HK-2 (cell line): ENCODE measurements around the gene C22orf23.

Source experiments
- DNase-seq: peaks from one replicate; pipeline ENCODE4 v3.0.0-alpha.2; 2018; ENCODE audit not compliant: unreplicated experiment

C22orf23 gene

DNA sequence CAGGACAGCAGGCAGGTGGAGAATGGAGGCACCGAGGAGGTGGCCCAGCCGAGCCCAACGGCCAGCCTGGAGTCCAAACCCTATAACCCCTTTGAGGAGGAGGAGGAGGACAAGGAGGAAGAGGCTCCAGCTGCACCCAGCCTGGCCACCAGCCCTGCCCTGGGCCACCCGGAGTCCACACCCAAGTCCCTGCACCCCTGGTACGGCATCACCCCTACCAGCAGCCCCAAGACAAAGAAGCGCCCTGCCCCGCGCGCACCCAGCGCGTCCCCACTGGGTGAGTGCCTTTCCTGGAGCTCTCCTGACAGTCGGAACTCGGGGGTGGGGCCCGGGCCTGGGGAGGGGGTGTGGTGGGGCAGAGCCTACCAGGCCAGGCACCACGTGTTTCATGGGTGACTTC lies 27.6 kb downstream of the C22orf23 start:
- no peak for DNase-seq

- no peak for DNase-seq
Measured at GRCh38 chr22:37925330-37925729, 28.1 kb downstream of the C22orf23 start.

DNA sequence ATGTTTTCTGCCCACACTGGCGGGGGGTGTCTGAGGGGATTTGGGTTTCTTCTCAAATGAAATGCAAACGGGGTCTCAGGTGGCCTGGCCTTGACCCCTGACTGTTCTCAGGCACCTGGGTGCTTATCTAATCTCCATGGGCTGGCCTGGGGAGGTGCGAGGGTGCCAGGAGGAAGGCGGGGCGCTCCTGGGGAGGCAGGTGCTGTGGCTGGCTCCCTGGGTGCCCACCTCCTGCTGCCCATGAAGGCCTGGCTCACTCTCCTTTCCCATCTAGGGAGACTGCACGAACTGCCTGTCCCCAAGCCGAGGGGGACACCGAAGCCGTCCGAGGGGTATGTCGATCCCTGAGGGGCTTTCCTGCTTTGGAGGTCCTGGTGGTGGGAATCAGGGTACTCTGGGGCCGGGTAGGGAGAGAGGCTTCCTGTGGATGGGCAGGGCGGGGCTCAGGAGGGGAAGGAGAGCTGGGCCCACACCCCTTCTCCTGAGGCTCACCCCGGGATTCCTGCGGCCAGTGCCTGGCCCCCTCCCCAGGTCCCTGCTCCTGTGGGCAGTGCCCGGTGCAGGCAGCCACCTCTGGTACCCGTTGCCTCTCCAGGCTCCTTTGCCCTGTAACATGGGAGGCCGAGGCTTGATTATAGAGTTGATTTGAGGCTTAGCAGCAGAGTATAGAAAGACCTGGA lies 28.9 kb downstream of the C22orf23 start:
- DNase-seq, result no peak

DNA sequence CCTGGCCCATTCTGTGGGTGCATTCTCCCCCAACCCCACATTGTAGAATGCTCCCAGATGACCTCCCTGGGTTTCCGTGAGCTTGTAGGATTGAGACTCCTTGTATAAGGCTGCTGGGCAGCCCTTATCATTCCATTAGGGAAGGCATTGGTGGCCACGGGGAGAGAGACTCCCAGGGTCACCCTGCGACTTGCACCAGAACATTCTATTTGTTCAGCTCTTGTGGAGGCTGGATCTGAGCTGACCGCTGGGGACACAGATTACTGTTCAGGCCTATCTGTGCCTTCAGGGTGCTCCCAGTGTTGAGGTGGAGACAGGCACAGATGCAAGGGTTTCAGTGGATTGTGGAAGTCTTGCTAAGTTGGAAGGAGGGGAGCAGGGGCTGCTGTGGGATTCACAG lies 29.5 kb downstream of the C22orf23 start:
- DNase-seq, result no peak

GRCh38 chr22:37922191-37922590 lies 31.2 kb downstream of the C22orf23 start:
- DNase-seq, result no peak

DNA sequence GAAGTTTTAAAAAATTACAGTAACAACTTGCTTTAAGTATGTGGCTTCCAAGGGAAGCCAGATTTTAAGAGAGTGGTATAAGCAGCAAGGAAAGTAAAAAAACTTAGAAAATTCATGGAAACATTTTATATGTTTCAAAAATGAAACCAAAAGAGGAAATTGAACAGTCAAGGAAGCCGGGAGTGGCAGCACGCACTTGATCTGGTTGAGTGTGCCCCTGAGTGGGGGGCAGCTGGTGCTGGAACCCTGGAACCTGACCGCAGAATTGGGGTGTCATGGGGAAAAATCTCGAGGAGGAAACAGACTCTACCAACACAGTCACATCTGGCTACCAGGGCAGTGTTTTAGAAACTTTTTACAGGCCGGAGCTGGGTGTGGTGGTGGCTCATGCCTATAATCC lies 33.3 kb downstream of the C22orf23 start:
- DNase-seq, result no peak

DNA sequence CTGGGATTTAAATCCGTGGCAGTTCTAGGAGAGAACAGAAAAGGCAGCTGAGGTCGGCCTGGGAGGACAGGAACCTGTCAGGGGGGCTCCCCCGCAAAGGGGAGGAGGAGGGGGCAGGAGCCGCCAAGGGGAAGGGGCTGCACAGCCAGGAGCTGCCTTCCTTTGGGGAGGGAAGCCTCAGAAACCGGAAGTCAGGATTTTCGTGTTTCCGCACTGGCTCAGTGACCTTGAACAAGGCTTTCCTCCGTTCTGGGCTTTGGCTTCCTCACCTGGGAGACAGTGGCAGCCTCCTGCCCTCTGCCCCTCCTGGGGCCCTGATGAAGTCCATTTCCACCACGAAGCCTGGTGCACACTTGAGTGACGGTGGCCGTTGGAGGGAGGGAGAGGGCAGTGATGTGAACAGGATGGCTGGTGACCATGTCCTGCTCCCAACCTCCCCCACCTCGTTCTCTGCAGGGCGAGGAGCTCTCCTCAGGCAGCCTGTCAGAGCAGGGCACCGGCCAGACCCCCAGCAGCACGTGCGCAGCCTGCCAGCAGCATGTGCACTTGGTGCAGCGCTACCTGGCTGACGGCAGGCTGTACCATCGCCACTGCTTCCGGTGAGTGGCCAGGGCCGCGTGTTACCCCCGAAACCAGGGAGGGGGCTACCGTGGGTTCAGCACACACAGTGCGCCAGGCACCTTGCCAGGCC lies 34.7 kb downstream of the C22orf23 start:
- no peak for DNase-seq

DNA sequence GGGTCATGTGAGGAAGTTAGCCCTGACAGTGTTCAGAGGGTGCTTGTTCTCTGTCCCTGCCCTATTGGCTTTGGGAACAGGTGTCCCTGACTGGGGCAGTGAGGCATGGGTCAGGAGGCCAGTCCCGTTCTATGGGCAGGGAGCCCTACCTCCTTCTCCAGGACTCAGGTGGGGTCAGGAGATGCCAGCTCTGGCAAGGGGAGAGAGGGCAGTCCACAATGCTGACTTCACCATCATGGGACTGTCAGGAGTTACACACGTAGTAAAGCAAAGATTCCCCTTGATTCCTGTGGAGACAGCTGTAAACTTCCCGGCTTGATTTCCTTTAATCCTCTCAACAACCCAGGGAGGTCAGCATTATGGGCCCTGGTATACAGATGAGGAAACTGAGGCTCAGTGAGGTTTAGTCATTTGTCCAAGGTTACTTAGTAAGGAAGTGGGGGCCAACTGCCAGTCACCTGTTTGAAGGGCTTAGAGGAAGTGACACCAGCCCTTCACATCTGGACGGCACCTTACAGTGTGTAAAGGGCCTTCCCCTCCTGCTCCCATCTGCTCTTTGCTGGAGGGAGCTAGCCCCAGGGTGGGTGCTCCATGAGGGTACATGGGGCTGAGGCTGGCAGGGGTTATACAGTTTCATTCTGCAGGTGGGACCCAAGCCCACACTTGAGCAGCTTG lies 35.4 kb downstream of the C22orf23 start:
- no peak for DNase-seq

GRCh38 chr22:37916311-37916710 lies 37.1 kb downstream of the C22orf23 start:
- no peak for DNase-seq

GRCh38 chr22:37913233-37913721 lies 40.1 kb downstream of the C22orf23 start:
- no peak for DNase-seq

DNA sequence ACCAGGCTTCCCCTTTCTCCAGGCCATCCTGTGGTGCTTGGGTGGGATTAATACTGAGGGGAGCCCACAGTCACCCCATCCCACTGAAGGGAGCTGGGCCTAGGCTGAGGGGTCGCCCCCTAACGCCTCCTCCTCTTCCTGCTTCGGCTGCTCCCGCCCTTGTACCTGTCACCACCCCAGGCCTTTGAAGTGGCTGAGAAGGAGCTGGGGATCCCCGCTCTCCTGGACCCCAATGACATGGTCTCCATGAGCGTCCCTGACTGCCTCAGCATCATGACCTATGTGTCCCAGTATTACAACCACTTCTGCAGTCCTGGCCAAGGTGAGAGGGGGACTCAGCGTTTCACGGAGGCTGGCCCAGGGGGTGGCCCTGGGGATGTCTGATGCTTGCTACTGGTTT lies 41.2 kb downstream of the C22orf23 start:
- DNase-seq, result no peak

DNA sequence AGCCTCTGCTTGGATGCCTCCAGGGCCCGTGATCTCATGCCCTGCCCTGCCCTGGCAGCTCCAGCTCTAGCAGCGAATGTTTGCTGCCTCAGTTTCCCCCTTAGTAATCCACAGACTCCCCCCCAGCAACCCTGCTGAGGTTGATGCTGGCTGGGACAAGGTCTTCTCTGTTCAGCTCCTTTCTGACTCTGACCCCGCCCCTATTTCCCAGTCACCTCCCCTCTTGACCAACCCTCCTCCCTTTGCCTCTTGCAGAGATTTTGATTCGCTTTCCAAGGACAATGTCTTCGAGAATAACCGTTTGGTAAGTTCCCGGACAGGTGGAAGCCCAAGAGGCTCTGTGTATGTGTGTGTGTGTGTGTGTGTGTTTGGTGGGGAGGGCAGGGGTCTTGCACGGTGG lies 41.7 kb downstream of the C22orf23 start:
- DNase-seq, result no peak

DNA sequence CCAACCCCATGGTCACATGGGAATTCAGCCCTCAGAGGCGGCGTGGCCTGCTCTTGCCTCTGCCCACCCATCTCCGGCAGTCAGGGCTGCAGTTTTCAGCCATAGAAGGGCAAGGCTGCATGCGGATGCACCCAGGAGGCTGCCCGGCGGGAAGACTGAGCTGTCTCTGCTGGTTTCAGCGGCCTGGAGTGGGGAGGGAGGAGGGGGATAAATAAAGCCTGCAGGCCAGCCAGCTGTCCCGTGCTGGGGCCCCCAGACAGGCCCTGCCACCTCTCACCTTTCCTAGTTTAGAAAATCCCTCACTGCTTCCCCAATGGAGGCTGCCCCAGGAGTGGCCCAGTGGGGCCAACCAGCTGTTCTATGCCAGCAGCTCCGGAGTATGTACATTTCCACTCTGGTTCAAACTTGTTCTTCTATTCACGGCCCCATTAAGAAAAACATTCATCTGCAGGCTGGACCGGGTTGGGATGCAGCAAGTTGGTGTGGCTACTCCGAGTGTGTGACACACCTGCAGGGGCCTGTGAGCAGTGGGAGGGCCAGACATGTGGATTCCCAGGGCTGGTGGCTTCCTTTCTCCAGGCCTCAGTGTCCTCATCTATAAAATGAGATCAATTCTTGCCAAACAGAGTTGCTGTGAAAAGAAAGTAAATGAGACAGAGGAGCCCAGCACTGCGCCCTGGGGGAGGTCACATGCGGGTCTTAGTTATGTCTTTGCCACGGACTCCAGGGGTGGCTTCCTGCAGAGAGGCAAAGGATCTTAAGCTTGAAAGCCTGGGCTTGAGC lies 42.3 kb downstream of the C22orf23 start:
- no peak for DNase-seq

DNA sequence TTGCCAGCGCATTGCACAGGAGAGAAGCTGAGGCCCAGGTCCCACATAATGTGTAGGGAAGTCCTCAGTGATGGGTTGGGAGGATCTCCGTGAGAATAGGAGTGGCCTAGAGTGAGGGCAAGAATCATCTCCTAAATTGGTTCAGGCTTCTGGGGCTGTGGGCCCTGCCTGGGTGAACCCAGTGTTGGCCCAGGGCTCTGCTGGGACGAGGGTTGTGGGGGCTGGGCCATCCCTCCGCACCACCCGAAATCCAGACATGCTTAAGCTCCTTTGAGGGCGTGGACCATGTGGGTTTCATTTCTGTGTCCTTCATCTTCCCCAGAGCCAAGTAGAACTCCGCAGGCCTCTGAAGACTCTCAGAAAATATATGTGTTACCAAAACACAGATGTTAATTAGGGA lies 43.6 kb downstream of the C22orf23 start:
- no peak for DNase-seq

DNA sequence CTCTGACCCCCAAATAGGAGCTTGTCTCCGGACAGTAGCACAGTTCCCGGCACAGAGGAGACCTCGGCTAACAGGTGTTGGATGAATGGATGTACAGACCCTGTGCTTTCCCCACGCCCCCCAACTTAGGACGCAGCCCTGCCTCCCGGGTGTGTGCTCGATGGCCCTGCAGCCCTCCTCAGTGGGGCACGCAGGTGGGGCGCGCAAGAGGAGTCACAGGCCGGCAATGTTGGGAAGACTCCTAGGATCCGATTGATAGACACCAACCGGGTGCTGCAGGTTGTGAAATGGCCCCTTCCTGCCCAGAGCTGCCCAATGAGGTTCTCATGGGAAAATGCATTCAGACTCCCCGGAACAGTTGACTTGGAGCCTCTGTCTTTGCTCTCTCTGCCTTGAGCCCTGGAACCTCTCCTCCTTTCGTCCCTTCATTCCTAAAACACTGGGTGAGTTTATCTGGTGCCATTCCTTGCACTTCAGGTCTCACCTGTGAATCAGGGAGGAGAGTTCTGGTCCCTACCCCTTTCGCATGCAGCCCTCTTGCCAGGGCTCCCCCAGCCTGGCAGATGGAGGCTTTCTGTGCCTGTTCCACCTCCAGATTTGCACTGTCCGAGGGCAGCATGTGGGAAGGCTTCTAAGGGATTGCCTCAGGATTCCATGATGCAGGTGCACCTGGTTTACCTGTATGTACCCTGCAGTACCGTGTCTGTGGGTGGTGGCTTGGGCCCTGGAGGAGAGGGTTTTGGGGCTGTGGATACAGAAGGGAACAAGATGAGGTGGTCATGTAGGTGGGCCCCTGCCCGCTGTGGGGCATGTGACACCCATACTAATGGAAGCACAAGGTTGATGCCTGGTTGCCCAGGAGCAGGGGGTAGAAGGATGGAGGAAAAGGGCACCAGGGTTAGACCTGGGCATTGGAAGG lies 46.1 kb downstream of the C22orf23 start:
- DNase-seq, result no peak

- DNase-seq, result no peak
Measured at GRCh38 chr22:37906364-37907008, 46.9 kb downstream of the C22orf23 start.

DNA sequence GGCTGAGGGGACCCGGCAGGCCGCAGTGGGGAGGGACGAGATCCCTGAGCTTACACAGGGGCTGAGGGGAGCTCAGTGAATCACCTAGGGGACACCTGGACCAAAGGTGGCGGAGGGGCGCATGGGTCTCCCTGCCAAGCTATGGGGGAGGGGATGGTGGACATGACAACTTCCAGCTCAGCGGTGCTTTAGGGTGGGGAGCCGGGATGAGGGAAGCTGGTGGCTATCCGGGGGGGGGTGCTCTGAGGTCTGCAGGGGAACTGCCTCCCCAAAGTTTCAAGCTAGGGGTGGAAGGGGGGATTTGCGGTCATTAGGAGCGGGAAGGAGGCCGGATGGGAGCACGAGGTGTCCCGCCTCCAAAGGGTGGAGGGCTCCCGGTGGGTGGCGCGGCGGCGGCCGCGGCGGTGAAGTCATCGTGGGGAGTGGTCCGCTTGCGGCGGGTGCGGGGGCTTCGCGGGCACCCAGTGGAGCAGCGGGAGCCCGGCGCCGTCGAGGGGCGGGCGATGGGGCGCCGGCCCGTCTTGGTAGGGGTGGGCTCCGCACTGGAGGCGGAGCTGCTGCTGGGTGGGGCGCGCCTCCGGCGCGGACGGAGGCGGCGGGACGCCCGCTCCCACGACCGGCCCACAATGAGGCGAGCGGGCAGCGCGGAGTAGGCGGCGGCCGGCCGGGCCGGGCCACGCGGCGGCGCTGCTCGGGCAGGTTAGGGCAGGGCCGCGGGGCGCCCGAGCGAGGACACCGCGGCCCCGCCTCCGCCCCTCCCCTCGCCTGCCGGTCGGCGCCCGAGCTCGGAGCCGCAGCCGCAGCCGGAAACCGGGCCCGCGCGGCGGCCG lies 47.7 kb downstream of the C22orf23 start, which contains the start of gene MICALL1:
Gene MICALL1 (plus strand): TSS at position 764 of the 830 bp plus-strand sequence. CDS start 126 bp downstream, outside the sequence.
- peak; percentile 80 for DNase-seq

DNA sequence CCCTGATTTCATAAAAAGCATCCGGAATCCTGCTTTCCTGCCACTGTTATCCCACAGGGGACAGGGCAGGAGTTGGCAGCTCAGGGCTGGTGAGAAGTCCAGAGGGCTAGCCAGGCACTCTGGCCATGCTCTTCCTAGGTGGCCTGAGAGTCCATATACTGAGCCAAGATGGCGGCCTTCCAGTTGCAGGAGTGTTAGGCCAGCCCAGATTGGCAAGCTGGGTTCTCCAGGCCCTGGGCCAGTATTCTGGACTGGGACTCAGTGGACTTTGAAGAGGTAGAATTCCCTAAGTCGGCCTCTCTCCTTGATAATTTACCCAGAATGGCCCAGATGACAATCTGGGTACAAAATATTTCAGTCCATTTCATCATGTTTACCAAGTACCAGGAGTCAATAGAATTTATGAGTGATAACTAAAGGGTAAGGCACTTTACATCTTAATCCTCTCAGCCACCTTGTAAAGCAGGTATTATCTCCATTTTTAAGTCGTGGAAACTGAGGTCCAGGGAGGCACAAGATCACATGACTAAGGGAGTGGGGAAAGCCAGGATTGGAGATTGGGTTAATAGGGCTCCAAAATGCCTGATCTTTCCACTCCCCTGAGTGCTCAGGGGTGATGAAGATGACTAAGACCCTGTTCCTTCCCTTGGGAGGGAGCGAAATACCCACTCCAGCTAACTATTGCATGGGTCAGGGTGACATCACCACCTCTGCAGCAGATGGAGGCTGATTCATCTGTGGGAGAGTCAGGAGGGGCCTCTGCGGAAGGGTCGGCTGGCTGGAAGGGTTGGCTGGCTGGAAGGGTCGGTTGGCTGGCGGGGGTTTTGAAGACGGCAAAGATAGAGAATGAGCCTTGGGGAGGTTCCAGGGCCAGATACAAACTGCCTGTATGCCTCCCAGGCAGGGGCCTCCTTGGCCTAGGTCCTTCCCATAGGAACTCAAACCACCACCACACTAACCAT lies 48.5 kb downstream of the C22orf23 start:
- peak; percentile 89 for DNase-seq
